NCI-H524 treated with DMSO at 0.1 percent for 48 hours (cell line): Measurements from ENCODE around the gene FOXE3.
"Not testable (repeated sequence)": the region's sequence is repeated elsewhere in the genome, so short reads cannot be mapped to it uniquely, and the experiment has no call there.

Source experiments
- DNase-seq: peaks from one replicate; lab custom pipeline; 2025; lab: John Stamatoyannopoulos, UW

The FOXE3 gene

DNA sequence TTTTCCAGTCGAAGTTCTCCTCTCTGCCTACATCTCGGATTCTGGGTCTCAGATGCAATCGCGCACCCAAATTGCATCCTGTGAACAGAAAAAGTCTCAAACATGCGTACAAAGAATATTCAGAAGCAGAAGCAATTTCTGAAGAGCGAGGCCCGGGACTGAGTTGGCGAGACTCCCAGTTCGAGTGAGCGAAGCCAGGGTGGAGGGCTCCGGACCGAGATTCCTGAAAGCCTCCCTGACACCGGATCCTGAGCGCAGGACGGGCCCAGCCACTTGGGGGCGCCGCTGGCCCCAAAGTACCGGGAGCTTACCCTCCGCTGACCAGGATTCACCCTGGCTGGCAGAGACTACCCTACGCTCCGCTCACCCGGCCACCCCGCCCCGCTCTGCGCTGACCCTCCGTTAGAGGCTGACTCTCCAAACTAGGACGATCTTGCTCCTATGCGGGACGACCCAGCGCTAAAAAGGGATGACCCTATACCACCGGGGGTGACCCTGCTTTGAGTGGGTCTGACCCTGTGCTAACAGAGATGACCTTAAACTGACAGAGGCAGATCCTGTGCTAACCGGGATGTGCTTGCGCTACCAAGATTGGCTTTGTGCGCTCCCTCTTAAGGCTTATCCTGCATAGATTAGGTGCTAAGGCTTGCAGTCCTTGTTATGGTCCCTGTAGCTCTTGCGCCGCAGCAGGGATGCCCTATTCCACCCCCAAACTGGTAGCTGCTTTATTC, 33.9 kb downstream of the FOXE3 start:
- DNase-seq: no peak

DNA sequence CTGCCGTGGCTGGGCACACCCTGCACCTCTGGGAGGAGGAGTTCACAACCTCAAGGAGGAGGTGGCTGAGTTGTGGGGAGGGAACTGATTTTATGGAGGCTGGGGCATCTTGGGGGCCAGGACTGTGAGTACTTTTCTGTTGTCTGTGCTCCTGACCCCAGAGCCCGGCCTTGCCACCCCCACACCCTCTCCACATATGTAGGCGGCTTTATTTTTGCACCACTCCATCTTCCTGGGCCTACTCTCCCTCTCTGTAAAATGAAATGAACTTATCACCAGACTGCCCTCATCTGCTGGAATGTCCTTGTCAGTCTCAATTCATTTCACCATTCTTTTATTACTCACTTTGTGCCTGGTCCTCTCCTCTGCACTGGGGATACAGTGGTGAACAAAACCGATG, 34.5 kb downstream of the FOXE3 start:
- no peak for DNase-seq

DNA sequence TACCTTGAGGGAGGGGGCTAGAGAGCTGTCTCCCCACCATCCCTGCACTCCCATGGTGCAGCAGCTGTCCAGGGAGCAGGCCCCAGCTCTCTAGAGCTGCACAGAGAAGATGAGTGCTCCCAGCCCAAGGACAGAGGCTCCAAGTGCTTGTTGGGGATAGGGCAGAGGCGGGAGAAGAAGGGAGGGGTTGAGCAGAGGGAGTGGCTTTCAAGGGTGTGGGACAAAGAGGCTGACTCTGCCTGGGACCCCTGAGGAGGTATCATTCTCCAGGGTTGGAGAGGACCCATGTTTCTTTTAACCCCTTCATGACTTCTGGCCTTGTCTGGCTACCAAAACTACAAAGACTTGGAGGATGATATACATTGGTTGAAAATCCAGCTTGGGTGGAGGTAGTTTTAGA, 36.3 kb downstream of the FOXE3 start:
- no peak for DNase-seq

DNA sequence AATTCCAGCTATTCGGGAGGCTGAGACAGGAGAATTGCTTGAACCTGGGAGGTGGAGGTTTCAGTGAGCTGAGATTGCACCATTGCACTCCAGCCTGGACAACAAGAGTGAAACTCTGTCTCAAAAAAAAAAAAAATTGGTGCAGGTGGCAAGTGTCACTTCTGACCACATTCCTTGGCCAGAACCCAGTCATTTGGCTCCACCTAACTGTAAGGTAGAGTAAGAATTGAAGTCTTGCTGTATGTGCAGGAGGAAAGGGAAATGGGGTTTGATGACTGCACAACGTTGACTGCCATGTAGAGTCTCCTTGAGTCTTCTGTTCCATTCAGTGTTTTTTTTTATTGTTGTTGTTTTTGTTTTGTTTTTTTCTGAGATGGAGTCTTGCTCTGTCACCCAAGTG, 37.8 kb downstream of the FOXE3 start:
- not testable (repeated sequence) for DNase-seq

DNA sequence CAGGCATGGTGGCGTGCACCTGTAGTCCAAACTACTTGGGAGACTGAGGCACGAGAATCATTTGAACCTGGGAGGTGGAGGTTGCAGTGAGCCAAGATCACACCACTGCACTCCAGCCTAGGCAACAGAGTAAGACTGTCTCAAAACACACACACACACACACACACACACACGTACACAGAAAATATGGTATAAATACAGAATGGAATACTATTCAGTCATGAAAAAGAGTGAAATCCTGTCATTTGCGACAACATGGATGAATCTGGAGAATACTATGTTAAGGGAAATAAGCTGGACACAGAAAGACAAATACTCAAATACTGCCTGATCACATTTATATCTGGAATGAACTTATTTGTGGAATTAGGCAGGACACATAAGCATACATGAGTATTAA, 40.2 kb downstream of the FOXE3 start:
- DNase-seq: no peak

DNA sequence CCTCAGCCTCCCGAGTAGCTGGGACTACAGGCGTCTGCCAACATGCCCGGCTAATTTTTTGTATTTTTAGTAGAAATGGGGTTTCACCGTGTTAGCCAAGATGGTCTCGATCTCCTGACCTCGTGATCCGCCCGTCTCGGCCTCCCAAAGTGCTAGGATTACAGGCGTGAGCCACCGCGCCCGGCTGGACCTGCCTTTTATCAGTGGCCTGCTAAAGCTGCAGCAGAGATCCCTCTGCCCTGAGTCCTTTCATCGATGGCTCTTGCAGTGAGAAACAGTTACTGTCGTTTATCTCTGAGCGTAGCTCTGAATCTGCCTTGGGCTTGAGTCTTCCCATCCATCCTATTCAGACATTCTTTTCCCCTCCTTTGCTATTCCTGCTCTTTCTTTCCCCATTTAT, 41.5 kb downstream of the FOXE3 start:
- not testable (repeated sequence) for DNase-seq

DNA sequence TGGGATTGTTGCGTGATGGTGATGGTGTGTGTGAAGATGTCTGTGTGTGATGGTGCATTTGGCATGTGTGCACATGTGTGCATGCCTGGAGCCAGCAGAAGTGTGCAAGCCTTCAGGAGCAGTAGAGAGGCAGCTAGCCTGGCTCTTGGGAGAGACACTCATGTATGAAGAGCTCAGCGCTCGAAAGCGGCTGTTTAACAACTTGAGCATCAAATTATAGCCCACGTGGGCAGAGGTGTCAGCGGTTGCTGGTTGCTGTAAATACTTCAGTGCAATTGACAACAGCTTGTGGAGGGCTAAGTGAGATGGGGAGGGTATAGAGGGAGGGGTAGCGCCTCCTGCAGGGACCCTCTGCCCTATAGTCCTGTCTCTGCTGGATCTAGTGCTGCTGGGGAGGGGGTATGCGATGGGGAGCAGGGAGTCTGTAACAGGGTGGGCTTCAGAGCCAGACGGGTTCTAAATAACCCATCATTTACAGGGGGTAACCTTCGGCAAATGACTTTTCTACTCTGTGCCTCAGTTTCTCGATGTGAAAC, 43.2 kb downstream of the FOXE3 start:
- DNase-seq: peak; percentile 45

DNA sequence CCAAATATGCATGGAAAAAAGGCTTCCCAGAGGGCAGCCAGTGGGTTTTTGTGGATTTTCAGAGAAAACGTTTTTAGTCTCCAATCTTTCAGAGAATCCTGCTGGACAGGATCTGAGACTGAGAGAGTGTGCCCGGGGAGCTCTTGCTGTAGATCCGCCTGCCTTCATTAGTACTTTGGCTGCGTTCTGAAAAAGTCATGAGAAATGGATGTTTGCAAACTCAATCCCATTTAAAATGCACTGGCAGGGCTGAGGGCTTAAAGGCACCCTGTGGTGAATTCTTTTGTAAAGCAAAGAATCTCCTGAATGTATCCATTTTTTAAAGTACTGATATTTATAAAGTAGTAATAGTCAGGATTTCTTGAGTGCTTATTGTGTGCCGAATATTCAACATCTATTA, 44.0 kb downstream of the FOXE3 start:
- DNase-seq: no peak

DNA sequence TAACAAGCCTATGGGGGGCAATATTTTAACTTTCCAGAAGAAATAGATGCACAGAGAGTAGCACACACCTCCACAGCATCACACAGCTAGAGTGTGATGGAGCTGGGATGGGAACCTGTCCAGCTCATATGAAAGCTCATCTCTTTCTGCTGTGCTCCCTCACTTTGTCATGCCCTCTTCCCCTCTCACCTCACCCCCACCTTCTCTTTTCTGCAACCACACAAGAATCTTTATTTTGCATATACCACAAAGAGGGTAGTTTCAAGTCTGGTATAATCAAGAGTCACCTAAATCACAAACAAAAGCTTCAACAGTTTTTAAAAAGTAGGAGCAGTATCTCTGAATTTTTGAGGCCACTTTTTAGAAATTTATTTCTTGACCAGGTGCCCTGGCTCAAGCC, 44.4 kb downstream of the FOXE3 start:
- DNase-seq: no peak

DNA sequence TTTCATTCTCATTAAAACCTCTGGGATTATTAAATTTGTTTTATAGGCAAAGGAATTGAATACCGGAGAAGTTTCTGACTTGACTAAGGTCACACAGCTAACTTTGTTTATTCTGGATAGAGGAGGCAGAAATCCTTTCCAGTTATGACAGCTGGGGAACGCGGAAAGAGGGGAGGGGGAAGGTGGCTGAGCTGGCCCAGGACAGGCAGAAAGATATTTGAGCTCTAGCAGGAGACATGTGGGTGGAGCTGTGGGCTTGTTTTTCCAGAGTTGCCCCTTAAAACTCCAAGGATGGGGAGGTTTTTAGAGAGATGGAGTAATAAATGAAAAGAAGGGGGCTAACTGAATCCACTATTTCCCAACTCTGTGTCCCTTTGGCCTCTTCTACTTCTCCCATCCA, 49.5 kb downstream of the FOXE3 start:
- no peak for DNase-seq
